Heart left ventricle (tissue), 16 donors: ENCODE measurements around the gene SV2A. TPM values are rescaled to one million over a fixed set of nuclear protein-coding genes. Genes with fewer than 3 reads are reported as not detected.

Source experiments
- ATAC-seq, 4 donors: fragments of 200-7000 bp; cut with Tn5 transposase; one replicate each; pipeline ENCODE4 v1.9.1; 2020 to 2022; ENCODE audit warnings: moderate library complexity in 4 of 4, mild to moderate bottlenecking in 3 of 4, moderate number of reproducible peaks in 1 of 4
- DNase-seq, 5 donors: peaks; one replicate each; pipeline ENCODE4 v3.0.0-alpha.2; 2020
- H3K27ac ChIP-seq, 12 donors: fragments of 200-600 bp; sonication (generic) in 4 of 12; one replicate each; pipeline versions ENCODE4 v1.5.0 to v1.8.0; 2016 to 2022; ENCODE audit warnings: mild to moderate bottlenecking in 2 of 12
- H3K27me3 ChIP-seq, 9 donors: fragments of 200-600 bp; sonication (generic) in 2 of 9; one replicate each; pipeline versions ENCODE4 v1.5.1 to v1.8.0; 2016 to 2022; ENCODE audit warnings: mild to moderate bottlenecking in 3 of 9
- H3K36me3 ChIP-seq, 9 donors: fragments of 200-600 bp; sonication (generic) in 2 of 9; one replicate each; pipeline versions ENCODE4 v1.5.0 to v1.8.0; 2018 to 2022; ENCODE audit warnings: mild to moderate bottlenecking in 2 of 9
- H3K4me1 ChIP-seq, 12 donors: fragments of 200-600 bp; sonication (generic) in 4 of 12; one replicate each; pipeline versions ENCODE4 v1.5.0 to v1.8.0; 2016 to 2022; ENCODE audit warnings: mild to moderate bottlenecking in 3 of 12
- H3K4me3 ChIP-seq, 12 donors: fragments of 200-600 bp; sonication (generic) in 4 of 12; one replicate each; pipeline versions ENCODE4 v1.5.0 to v1.8.0; 2017 to 2022; ENCODE audit warnings: mild to moderate bottlenecking in 9 of 12, moderate library complexity in 4 of 12
- H3K9me3 ChIP-seq, 12 donors: fragments of 200-600 bp; sonication (generic) in 4 of 12; one replicate each; pipeline versions ENCODE4 v1.5.0 to v1.8.0; 2016 to 2022; ENCODE audit warnings: mild to moderate bottlenecking in 1 of 12
- CTCF ChIP-seq, 12 donors: fragments of 200-600 bp; sonication (generic) in 4 of 12; IDR thresholded peaks; one replicate each; pipeline versions ENCODE4 v1.5.0 to v1.8.0; 2018 to 2022; ENCODE audit warnings: antibody characterized with exemption in 12 of 12, mild to moderate bottlenecking in 5 of 12
- POLR2A ChIP-seq, 2 donors: fragments of 450-650 bp; IDR thresholded peaks; one replicate each; pipeline ENCODE4 v1.6.1; 2017; ENCODE audit warnings: antibody characterized with exemption in 2 of 2, mild to moderate bottlenecking in 2 of 2, moderate library complexity in 2 of 2
- WGBS, 4 donors: extraction: QIAGEN DNeasy Blood & Tissue Kit in 2 of 4; methylation state at CpG; one replicate each; pipeline versions ENCODE4 v1.1.5 to v1.1.7; 2013 to 2018; 5-methylcytosine and 5-hydroxymethylcytosine counted together
- intact Hi-C, 10 donors: fragments of 100-400 bp; cut with DNase I; formaldehyde crosslinking; loops; one replicate each; pipeline versions ENCODE4 v1.11.1 to v1.14.2; 2022
- polyA plus RNA-seq, 2 donors: library from polyadenylated mRNA; stranded (reverse); fragments of 200-250 nt; gene quantifications; one replicate each; pipeline ENCODE4 v1.2.3, GENCODE V29; 2013
- total RNA-seq, 9 donors: library from RNA; depleted of rRNA in 2 of 9; stranded (reverse); fragments of >200 nt in 2 of 9; fragmentation: NEBNext Ultra II Directional in 3 of 9; extraction: Animal tissue kit (Norgen Biotek cat#: 25700) in 3 of 9; gene quantifications; one replicate each; pipeline versions ENCODE4 v1.1.0 to v1.2.4, GENCODE V29; 2016 to 2023
- donor health status: ischemic (EF 13 %, LVEDD 7.1; RV severe dilation, severe dysfunction).
- donor health status: healthy with polysubstance abuse.
- donor health status: DM: no; HTN: yes; CAD: no.
- donor health status: DM: no; HTN: no; CAD: no.
- donor health status: ischemic (EF 25% LVEDD 6.9; RV normal size, moderate dysfunction).
- donor health status: ischemic (EF 25% LVEDD 5.7; RV mildly dilated, moderate dysfunction).
- donor health status: healthy.
- donor health status: DM: yes; HTN: yes; CAD: no.
- donor health status: ischemic (EF 35%, LVEDD 5.7; RV mildly dilated, moderate dysfunction).
- donor health status: nonischemic (EF 11% LVEDD 7.7; RV severe dilation, severe dysfunction).
- donor health status: DM: yes; HTN: yes; CAD: no.
- donor health status: PGD.
- donor health status: ischemic (EF 29% LVEDD 5.4; RV normal size, mild dysfunction).
- donor health status: nonischemic (EF 23%, LVEDD 6.1; RV moderate dilation, normal function).

The SV2A gene
- total and polyA plus RNA-seq, 11 donors, result 0.20 to 1.4 (median 0.32) TPM

DNA sequence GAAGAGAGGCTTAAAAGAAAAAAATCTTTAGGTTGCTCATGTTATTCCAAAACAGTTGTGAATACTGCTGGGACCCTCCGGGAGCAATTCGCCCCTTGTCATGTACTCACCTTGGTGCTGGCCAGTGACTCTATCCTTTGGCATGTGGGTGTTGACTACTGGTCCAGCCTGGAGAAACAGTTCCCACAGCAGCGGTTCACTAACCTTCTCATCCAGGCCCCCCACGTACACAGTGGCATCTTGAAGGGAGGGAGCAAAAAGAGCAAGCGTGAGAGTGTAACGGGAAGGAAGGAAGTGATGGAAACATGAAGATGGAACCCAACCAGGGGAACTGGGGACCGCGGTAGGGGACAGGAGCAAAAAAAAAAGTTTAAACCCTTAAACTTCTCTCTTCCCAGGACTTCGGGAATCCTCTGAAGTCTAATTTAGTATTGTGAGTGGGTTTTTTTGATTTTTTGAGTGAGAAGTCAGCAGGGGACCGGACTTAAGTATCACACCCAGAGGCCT, 9.5 kb upstream of the SV2A start:
- 2 to 4% (median 3%) methylated on average over 10 of the region's 10 CpGs for WGBS, 4 donors
- Histone ChIP-seq H3K4me1 (peaks cover 5 to 43% (median 29%) of the 10 kb centered on the region in 12 donors), H3K4me3 (peak overlapping the region; percentile 69 to 98 (median 92)), H3K27ac (peak overlapping the region; percentile 91 to 99 (median 96)), H3K36me3 (peaks cover 0 to 75% (median 54%) of the 10 kb centered on the region in 9 donors), H3K27me3 (no peaks in the 10 kb centered on the region), H3K9me3 (no peaks in the 10 kb centered on the region)
- TF ChIP-seq CTCF (IDR thresholded peaks at IDR 0.05), result no peak
- no peak for TF ChIP-seq POLR2A (IDR thresholded peaks at IDR 0.05)
- intact Hi-C loops, result loop anchor here in 3 of 10 donors (1.0 to 2.0 kb wide), 2 partner anchors 28 to 38 kb away; partner anchors contain the start of gene BOLA1 (in 1 of the 3)
- DNase-seq (no peak), ATAC-seq (no peak)

GRCh38 chr1:149926296-149926695, 8.7 kb upstream of the SV2A start:
- ATAC-seq, result no peak
- Histone ChIP-seq H3K4me3 (peak overlapping the region in 8 of 12 donors; percentile 75 to 98 (median 92)), H3K27ac (no peak overlapping the region), H3K4me1 (peaks cover 5 to 43% (median 29%) of the 10 kb centered on the region in 12 donors), H3K9me3 (no peaks in the 10 kb centered on the region), H3K36me3 (peaks cover 0 to 76% (median 62%) of the 10 kb centered on the region in 9 donors), H3K27me3 (no peaks in the 10 kb centered on the region)
- no peak for DNase-seq
- intact Hi-C loops, result loop anchor here in 3 of 10 donors (2.0 kb wide), 1 partner anchor 37 kb away; no protein-coding TSS in a partner anchor
- TF ChIP-seq CTCF (IDR thresholded peaks at IDR 0.05) (no peak), POLR2A (IDR thresholded peaks at IDR 0.05) (no peak)
- WGBS, 4 donors, result 90 to 94% (median 92%) methylated on average over 9 of the region's 9 CpGs

DNA sequence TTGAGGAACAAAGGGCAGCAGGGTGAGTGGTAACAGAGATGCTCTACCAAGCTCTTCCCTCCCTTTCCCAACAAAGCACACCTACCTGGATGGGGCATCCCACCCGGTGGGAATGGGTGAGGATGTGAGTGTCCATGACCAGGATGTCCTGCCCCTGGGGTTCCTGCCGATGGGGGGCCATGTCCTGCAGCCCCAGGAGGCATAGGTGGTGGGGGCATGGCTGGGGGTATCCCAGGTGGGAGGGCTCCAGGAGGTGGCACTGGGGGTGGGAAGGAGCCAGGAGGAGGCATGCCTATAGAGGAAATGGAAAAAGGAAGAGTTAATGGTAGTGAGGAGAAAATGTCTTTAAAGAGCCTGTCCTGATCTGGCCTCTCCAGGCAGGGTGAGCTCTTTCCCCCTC, 8.1 kb upstream of the SV2A start:
- DNase-seq (no peak), ATAC-seq (no peak)
- TF ChIP-seq POLR2A (IDR thresholded peaks at IDR 0.05) (no peak), CTCF (IDR thresholded peaks at IDR 0.05) (no peak)
- H3K4me3 ChIP-seq, result peak overlapping the region in 1 of 12 donors; percentile 92
- no peaks in the 10 kb centered on the region for H3K27me3 ChIP-seq
- no peak overlapping the region for H3K27ac ChIP-seq
- H3K4me1 ChIP-seq, result peaks cover 5 to 43% (median 29%) of the 10 kb centered on the region in 12 donors
- intact Hi-C loops, result loop anchor here in 3 of 10 donors (2.0 kb wide), 1 partner anchor 37 kb away; no protein-coding TSS in a partner anchor
- WGBS, 4 donors, result 72 to 79% (median 75%) methylated on average over 2 of the region's 2 CpGs
- peaks cover 0 to 73% (median 62%) of the 10 kb centered on the region in 9 donors for H3K36me3 ChIP-seq
- H3K9me3 ChIP-seq, result no peaks in the 10 kb centered on the region

DNA sequence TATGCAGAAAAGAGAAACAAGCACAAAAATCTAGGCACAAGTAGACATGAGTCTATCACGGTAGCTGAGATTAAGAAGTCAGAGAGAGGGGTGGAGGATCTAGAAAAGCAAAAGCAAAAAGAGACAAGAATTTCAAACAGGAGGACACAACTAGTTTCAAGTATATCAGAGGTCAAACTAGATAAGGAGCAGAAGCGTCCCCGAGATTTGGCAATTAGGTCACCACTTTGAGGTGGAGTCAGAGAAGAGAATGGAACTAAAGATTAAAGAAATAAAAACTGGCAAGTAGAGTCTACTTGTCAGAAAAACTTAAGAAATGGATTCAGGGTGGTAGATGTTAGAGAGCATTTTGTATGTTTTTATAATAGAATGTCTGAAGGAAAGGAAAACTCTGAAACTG, 7.7 kb upstream of the SV2A start:
- no peaks in the 10 kb centered on the region for H3K27me3 ChIP-seq
- DNase-seq, result no peak
- no peaks in the 10 kb centered on the region for H3K9me3 ChIP-seq
- H3K4me3 ChIP-seq, result no peak overlapping the region
- intact Hi-C loops, result no loop called here
- 50 to 60% (median 54%) methylated on average over 3 of the region's 3 CpGs for WGBS, 4 donors
- TF ChIP-seq POLR2A (IDR thresholded peaks at IDR 0.05), result no peak
- no peak for TF ChIP-seq CTCF (IDR thresholded peaks at IDR 0.05)
- H3K4me1 ChIP-seq, result peaks cover 5 to 42% (median 29%) of the 10 kb centered on the region in 12 donors
- H3K27ac ChIP-seq, result no peak overlapping the region
- H3K36me3 ChIP-seq, result peaks cover 0 to 70% (median 58%) of the 10 kb centered on the region in 9 donors
- no peak for ATAC-seq
